Activated naive CD8-positive, alpha-beta T cell treated with anti-CD3 and anti-CD28 coated beads, Interleukin-2, amount 50 U/mL, for 24 hours (primary cell): ENCODE results near the gene CYP27B1.

ENCODE experiments used
- ATAC-seq: fragments of 150-1000 bp; cut with Tn5 transposase; one replicate; pipeline ENCODE4 v1.10.0; 2021
- DNase-seq: peaks from one replicate; pipeline ENCODE4 v3.0.0; 2021
- H3K27ac Mint-ChIP-seq: one replicate; pipeline ENCODE4 v1.8.0; 2021; ENCODE audit warnings: mild to moderate bottlenecking, mixed read lengths
- H3K27me3 Mint-ChIP-seq: one replicate; pipeline ENCODE4 v1.8.0; 2021; ENCODE audit warnings: mixed read lengths
- H3K36me3 Mint-ChIP-seq: one replicate; pipeline ENCODE4 v1.8.0; 2021; ENCODE audit warnings: low read depth, mixed read lengths
- H3K4me1 Mint-ChIP-seq: one replicate; pipeline ENCODE4 v1.8.0; 2021; ENCODE audit warnings: mixed read lengths
- H3K4me3 Mint-ChIP-seq: one replicate; pipeline ENCODE4 v1.8.0; 2021; ENCODE audit warnings: mild to moderate bottlenecking, moderate library complexity, mixed read lengths
- H3K9me3 Mint-ChIP-seq: one replicate; pipeline ENCODE4 v1.8.0; 2021; ENCODE audit warnings: mixed read lengths

The CYP27B1 gene

GRCh38 chr12:57803319-57803893 is 36.5 kb upstream of the CYP27B1 start:
- DNase-seq (peak; percentile 42), ATAC-seq (no peak)
- no peak overlapping the region for H3K27ac Mint-ChIP-seq
- no peaks in the 10 kb centered on the region for H3K9me3 Mint-ChIP-seq
- H3K4me1 Mint-ChIP-seq = peaks cover 3% of the 10 kb centered on the region
- H3K36me3 Mint-ChIP-seq = peaks cover 10% of the 10 kb centered on the region
- no peaks in the 10 kb centered on the region for H3K27me3 Mint-ChIP-seq
- no peak overlapping the region for H3K4me3 Mint-ChIP-seq

DNA sequence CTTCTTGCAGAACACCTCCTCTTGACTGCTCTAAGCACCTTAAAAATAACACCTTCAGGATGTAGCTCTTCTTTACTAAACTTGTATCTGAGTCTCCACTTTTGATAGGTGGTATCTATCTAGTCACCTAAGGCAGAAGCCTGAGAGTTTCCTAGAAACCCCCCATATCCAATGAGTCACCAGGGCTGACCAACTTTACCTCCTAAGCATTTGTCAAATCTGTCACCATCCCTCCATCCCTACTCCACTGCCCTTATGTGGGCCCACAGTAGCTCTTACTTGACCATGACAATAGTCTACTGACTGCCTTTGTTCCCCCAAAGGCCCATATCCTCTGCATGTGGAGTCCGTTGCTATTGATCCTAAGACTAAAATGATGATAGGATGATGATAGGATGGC is 35.7 kb upstream of the CYP27B1 start:
- Mint-ChIP-seq H3K4me1 (peaks cover 3% of the 10 kb centered on the region), H3K9me3 (no peaks in the 10 kb centered on the region), H3K36me3 (peaks cover 10% of the 10 kb centered on the region), H3K4me3 (no peak overlapping the region), H3K27ac (no peak overlapping the region), H3K27me3 (no peaks in the 10 kb centered on the region)
- DNase-seq (no peak), ATAC-seq (no peak)

DNA sequence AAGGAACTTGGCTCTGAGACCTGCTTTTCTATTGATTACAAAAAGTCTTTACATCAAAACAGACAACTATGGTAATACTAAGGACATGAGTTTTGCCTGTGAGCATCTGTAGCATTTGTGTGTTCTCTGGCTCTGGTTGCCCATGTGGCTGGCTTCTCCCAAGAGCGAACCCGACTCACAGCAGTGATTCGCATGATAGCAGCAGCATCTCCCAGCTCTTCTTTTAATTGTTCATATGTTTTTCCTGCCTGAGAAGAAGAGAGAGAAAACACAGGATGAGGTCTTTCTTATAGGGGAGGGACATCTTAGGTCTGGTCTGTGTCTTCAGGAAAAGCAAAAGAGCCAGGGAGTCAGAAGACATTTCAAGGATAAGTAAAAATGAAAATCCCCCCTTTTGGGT is 34.1 kb upstream of the CYP27B1 start:
- Mint-ChIP-seq H3K27ac (peak overlapping the region; percentile 7), H3K4me1 (peaks cover 3% of the 10 kb centered on the region), H3K4me3 (no peak overlapping the region), H3K36me3 (peaks cover 19% of the 10 kb centered on the region), H3K27me3 (no peaks in the 10 kb centered on the region), H3K9me3 (no peaks in the 10 kb centered on the region)
- DNase-seq = no peak
- ATAC-seq = no peak

DNA sequence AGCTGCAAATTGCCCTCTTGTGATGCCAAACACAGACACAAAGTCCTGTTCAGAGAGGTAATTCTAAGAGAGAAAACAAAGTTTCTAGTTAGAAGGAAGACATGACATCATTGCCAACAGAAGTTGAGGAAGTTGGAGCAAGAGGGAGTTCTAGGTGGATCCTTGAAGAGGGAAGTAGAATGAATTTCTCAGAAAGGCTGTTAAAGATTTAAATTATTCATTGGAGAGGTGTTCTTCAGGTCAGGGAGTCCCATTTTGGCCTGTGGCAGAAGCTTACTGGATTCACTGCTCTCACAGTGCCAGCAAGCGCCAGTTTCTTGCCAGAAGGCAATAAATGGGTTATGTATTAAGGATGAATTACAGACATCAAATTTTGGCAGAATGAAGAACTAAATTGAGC is 31.1 kb upstream of the CYP27B1 start:
- Mint-ChIP-seq H3K4me1 (peaks cover 5% of the 10 kb centered on the region), H3K27ac (no peak overlapping the region), H3K9me3 (no peaks in the 10 kb centered on the region), H3K27me3 (no peaks in the 10 kb centered on the region), H3K36me3 (peaks cover 33% of the 10 kb centered on the region), H3K4me3 (no peak overlapping the region)
- DNase-seq (no peak), ATAC-seq (no peak)

- Mint-ChIP-seq H3K9me3 (no peaks in the 10 kb centered on the region), H3K27me3 (no peaks in the 10 kb centered on the region), H3K4me3 (no peak overlapping the region), H3K27ac (no peak overlapping the region), H3K36me3 (peaks cover 34% of the 10 kb centered on the region), H3K4me1 (peaks cover 6% of the 10 kb centered on the region)
- DNase-seq (no peak), ATAC-seq (no peak)
These were observed 30.1 kb upstream of the CYP27B1 start for GRCh38 chr12:57796996-57797395.

- peaks cover 42% of the 10 kb centered on the region for H3K36me3 Mint-ChIP-seq
- H3K27ac Mint-ChIP-seq = no peak overlapping the region
- no peak for ATAC-seq
- no peak for DNase-seq
- peaks cover 8% of the 10 kb centered on the region for H3K4me1 Mint-ChIP-seq
- no peaks in the 10 kb centered on the region for H3K27me3 Mint-ChIP-seq
- no peaks in the 10 kb centered on the region for H3K9me3 Mint-ChIP-seq
- H3K4me3 Mint-ChIP-seq = no peak overlapping the region
These were observed 28.5 kb upstream of the CYP27B1 start for GRCh38 chr12:57795354-57795753.

DNA sequence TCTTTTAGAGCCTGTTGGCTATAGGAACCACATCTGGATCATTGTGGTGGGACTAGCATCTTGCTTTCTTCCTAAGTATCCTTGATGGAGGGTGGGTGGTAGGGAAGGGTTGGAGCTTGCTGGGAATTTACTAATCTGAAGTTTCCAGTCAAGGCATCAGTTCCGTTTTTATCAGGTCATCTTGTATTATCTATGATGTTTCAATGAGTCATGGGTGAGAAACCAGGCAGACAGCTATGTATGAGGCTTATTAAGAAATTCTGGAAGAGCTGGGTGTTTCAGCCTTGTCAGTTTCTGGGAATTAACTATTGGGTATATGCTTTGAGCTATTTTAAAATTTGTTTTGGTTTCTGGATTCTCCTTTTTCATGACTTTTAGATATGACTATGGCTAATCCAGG is 27.0 kb upstream of the CYP27B1 start:
- Mint-ChIP-seq H3K27me3 (no peaks in the 10 kb centered on the region), H3K4me3 (no peak overlapping the region), H3K4me1 (peaks cover 8% of the 10 kb centered on the region), H3K9me3 (no peaks in the 10 kb centered on the region), H3K27ac (no peak overlapping the region), H3K36me3 (peaks cover 51% of the 10 kb centered on the region)
- ATAC-seq = no peak
- no peak for DNase-seq

DNA sequence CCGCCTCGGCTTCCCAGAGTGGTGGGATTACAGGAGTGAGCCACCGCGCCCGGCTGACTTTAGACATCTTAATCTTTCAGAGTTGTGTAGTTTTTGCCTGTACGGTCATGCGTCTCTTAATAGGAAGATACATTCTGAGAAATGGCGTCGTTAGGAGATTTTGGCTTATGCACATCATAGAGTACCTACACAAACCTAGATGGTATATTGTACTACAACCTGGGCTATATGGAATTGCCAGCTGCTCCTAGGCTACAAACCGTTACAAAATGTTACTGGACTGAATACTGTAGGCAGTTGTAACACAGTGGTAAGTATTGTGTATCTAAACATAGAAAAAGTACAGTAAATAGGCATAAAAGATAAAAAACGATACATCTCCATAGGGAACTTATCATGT is 17.0 kb upstream of the CYP27B1 start:
- no peak for ATAC-seq
- Mint-ChIP-seq H3K36me3 (peaks cover 25% of the 10 kb centered on the region), H3K4me3 (peak overlapping the region; percentile 97), H3K9me3 (no peaks in the 10 kb centered on the region), H3K27me3 (no peaks in the 10 kb centered on the region), H3K27ac (peak overlapping the region; percentile 60), H3K4me1 (peaks cover 33% of the 10 kb centered on the region)
- DNase-seq = no peak

DNA sequence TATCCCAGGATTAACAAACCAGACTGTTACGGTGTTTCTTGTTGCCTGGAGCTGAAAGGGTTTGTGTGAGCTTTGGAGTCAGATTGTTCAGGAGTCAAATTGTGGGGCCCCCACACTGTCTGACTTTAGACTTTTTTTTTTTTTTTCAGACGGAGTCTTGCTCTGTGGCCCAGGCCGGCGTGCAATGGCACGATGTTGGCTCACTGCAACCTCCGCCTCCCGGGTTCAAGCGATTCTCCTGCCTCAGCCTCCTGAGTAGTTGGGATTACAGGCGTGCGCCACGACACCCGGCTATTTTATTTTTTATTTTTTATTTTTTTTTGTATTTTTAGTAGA is 16.6 kb upstream of the CYP27B1 start:
- peaks cover 21% of the 10 kb centered on the region for H3K36me3 Mint-ChIP-seq
- H3K27me3 Mint-ChIP-seq = no peaks in the 10 kb centered on the region
- H3K4me1 Mint-ChIP-seq = peaks cover 33% of the 10 kb centered on the region
- no peak for DNase-seq
- no peak for ATAC-seq
- H3K9me3 Mint-ChIP-seq = no peaks in the 10 kb centered on the region
- H3K4me3 Mint-ChIP-seq = peak overlapping the region; percentile 97
- H3K27ac Mint-ChIP-seq = peak overlapping the region; percentile 98

DNA sequence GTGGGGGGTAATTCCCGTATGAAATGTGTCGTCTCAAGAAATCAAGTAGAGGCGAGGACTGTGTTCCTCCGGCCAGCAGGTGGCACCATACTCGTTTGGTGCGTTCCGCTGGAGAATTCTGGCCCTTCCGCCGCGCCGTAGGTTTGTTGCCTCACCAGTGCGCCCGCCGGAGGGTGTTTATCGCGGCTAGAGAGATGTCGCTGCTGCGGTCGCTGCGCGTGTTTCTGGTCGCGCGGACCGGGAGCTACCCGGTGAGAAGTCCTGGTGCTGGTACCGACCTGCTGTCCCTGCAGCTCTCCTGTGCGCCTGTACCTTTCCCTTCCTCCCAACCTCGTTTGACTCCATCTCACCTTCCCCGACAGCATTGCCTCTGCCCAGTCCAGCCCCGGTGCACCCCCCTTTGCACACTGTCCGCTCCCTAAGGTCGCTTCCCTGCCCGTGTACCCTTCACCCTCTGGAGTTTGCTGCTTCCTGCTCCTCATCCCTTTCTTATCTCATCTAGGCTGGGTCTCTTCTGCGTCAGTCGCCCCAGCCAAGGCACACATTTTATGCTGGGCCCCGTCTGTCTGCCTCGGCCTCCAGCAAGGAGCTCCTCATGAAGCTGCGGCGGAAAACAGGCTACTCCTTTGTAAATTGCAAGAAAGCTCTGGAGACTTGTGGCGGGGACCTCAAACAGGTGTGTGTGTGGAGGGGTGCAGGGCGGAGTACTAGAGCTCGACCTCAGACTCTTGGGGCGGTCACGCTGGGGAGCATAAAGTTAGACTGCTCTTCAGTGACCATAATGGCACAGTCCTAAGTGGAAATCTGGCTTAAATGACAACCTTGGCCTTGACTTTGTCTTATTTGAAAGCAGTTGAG is 16.0 kb upstream of the CYP27B1 start, which contains the start of gene TSFM:
Gene TSFM (plus strand): TSS at position 180 of the 858 bp plus-strand sequence. CDS start 15 bp downstream, at position 195.
- Mint-ChIP-seq H3K4me3 (peak within 1 kb of the TSS; percentile 97), H3K9me3 (no peaks in the 10 kb centered on the region), H3K27ac (peak within 1 kb of the TSS; percentile 98)

DNA sequence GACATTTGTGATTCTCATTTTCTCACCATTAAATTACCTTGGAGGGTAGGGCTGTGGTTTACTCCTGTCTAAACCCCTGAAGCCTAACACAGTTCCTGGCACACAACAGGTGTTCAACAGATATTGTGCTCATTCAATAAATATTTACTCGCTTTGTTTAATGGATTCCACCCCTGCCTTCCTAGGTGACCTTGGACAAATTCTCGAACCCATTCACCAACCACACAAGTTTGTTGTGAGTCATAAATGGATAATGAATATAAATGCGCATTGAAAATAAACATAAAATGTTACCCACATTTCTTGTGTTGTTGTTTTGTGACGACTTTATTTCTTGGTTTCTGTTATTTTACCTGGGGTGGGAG is 15.3 kb upstream of the CYP27B1 start:
- H3K4me3 Mint-ChIP-seq = peak overlapping the region; percentile 97
- H3K9me3 Mint-ChIP-seq = no peaks in the 10 kb centered on the region
- peak overlapping the region; percentile 98 for H3K27ac Mint-ChIP-seq
- H3K4me1 Mint-ChIP-seq = peaks cover 33% of the 10 kb centered on the region
- no peaks in the 10 kb centered on the region for H3K27me3 Mint-ChIP-seq
- ATAC-seq = no peak
- DNase-seq = no peak
- H3K36me3 Mint-ChIP-seq = peaks cover 16% of the 10 kb centered on the region

More for the DNA sequence above, 16.0 kb upstream of the CYP27B1 start, which contains the start of gene TSFM:
- Mint-ChIP-seq H3K27me3 (no peaks in the 10 kb centered on the region), H3K36me3 (peaks cover 19% of the 10 kb centered on the region), H3K4me1 (peaks cover 33% of the 10 kb centered on the region)
- ATAC-seq (peak; percentile 88), DNase-seq (peak; percentile 99)

DNA sequence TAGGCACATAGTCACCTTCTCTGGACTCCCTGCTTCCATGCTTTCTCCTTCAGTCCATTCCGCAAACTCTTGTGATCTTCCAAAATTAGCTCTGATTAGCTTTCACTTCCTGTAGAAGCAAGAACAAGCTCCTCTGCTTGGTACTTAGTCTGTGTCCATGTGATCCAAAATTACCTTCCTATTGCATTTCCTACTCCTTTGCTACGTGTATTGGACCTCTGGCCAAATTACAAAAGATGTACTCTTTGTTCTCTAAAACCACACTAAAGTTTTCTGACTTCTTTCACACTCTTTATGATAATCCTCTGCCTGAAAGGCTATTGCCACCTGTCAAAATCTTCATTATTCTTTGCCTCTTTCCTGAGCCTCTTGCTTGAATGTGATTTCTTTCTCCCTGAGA is 14.9 kb upstream of the CYP27B1 start:
- ATAC-seq = no peak
- Mint-ChIP-seq H3K9me3 (no peaks in the 10 kb centered on the region), H3K36me3 (peaks cover 16% of the 10 kb centered on the region), H3K4me1 (peaks cover 33% of the 10 kb centered on the region), H3K27ac (peak overlapping the region; percentile 98), H3K4me3 (no peak overlapping the region), H3K27me3 (no peaks in the 10 kb centered on the region)
- no peak for DNase-seq

GRCh38 chr12:57781244-57781643 is 14.4 kb upstream of the CYP27B1 start:
- Mint-ChIP-seq H3K4me3 (no peak overlapping the region), H3K9me3 (no peaks in the 10 kb centered on the region), H3K27ac (peak overlapping the region; percentile 98), H3K4me1 (peaks cover 31% of the 10 kb centered on the region), H3K27me3 (no peaks in the 10 kb centered on the region), H3K36me3 (peaks cover 13% of the 10 kb centered on the region)
- ATAC-seq (no peak), DNase-seq (no peak)

GRCh38 chr12:57780284-57780897 is 13.5 kb upstream of the CYP27B1 start:
- no peak for ATAC-seq
- DNase-seq = no peak
- no peak overlapping the region for H3K27ac Mint-ChIP-seq
- no peaks in the 10 kb centered on the region for H3K9me3 Mint-ChIP-seq
- H3K4me1 Mint-ChIP-seq = peaks cover 32% of the 10 kb centered on the region
- no peak overlapping the region for H3K4me3 Mint-ChIP-seq
- peaks cover 13% of the 10 kb centered on the region for H3K36me3 Mint-ChIP-seq
- H3K27me3 Mint-ChIP-seq = no peaks in the 10 kb centered on the region

DNA sequence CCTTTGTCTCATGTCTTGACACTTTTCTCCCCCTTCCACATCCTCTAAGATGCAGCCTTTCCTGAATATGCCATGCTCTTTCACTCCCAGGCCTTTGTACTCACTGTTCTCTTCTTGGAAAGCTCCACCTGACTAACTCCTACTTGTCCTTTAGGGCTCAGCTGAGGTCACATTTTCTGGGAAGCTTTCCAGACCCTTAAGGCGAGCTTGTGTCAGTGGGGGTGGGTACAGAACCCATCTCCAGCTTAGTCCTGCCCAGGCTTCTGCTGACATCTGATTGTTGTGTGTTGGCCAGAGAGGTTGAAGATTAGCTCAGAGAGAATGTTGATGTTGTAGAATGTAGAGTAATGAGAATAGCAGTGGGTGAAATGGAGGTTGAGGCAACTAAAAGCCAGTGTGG is 12.9 kb upstream of the CYP27B1 start:
- Mint-ChIP-seq H3K4me1 (peaks cover 32% of the 10 kb centered on the region), H3K4me3 (no peak overlapping the region)

More for the DNA sequence above, 12.9 kb upstream of the CYP27B1 start:
- ATAC-seq (no peak), DNase-seq (no peak)
- Mint-ChIP-seq H3K9me3 (no peaks in the 10 kb centered on the region), H3K27ac (no peak overlapping the region), H3K36me3 (peaks cover 13% of the 10 kb centered on the region), H3K27me3 (no peaks in the 10 kb centered on the region)
